ENCODE data around the gene MAST2.
"Not testable (repeated sequence)": the region's sequence is repeated elsewhere in the genome, so short reads cannot be mapped to it uniquely, and the experiment has no call there.

Gene MAST2

GRCh38 chr1:45814776-45815175 is 11.4 kb downstream of the MAST2 start:
- DNase-seq (ENCODE audit: low read depth in 3 of 3): no peak

- no peak for DNase-seq (ENCODE audit: low read depth in 3 of 3)
These were observed 12.5 kb downstream of the MAST2 start for GRCh38 chr1:45815667-45816458.

- DNase-seq (ENCODE audit: low read depth in 3 of 3): no peak
These were observed 16.8 kb downstream of the MAST2 start for GRCh38 chr1:45820173-45820572.

DNA sequence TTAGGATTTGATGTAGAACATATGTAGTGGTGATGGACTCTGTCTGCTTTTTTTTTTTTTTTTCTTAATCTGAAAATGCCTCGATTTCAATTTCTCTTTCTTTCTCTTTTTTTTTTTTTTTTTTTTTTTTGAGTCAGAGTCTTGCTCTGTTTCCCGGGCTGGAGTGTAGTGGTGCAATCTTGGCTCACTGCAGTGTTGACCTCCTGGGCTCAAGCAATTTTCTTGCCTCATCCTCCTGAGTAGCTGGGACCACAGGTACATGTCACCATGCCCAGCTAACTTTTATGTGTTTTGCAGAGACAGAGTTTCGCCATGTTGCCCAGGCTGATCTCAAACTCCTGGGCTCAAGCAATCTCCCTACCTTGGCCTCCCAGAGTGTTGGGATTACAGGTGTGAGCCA is 17.4 kb downstream of the MAST2 start:
- no peak for DNase-seq (ENCODE audit: low read depth in 3 of 3)

DNA sequence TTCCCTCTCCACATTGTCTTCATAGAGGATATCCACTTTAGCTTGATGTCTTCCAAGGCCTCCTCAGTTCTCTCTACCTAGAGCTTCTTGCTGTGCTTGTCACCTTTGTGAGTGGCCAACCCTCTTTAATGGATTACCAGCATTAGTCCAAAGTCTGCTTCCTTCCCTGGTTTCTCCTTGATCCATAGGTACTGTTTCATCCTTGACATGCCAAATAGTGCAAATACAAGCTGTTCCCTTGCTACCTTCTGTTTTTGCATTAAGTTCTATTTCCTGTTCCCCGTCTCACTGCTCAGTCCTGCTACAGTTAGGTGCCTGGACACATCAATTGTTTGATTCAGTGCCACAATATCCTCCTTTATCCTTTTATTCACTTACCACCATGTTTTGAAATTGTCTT is 19.2 kb downstream of the MAST2 start:
- no peak for DNase-seq (ENCODE audit: low read depth in 3 of 3)

- no peak for DNase-seq (ENCODE audit: low read depth in 3 of 3)
These were observed 21.2 kb downstream of the MAST2 start for GRCh38 chr1:45824607-45825006.

DNA sequence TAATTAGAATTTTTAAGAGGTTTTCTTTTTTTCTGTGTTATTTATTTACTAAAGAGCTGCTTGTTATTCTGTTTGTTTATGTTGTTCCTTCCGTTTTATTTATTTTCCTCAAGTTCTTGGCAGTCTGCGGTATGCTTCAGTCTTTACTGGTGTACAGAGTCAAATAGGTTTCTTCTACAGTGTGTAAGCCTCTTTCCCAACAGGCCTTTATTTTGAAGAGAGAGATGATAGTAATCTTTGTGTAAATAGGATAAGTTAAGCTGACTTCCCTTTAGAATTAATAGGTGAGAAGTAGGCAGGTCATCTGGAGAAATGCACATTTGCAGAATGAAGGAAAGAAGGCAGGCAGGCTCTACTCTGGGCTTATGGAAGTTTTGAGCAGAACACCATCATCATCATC is 23.8 kb downstream of the MAST2 start:
- no peak for DNase-seq (ENCODE audit: low read depth in 3 of 3)

DNA sequence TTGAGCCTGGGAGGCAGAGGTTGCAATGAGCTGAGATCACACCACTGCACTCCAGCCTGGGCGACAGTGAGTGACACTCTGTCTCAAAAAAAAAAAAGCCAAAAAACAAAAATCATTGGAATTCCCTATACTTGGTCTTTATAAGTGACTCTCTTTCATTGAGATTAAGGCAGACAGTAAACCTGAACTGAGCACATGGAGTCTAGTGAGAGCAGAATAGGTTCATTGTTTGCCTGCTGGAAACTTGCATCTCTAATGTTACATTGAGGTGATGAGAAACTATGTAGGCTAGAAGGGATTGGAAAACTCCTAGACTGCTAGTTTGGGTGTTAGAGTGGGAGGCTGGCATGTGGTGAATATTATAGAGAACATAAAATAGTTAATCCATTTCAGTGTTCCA is 25.4 kb downstream of the MAST2 start:
- DNase-seq (ENCODE audit: low read depth in 3 of 3): no peak

GRCh38 chr1:45833361-45833760 is 29.9 kb downstream of the MAST2 start:
- DNase-seq (ENCODE audit: low read depth in 3 of 3): no peak

- no peak for DNase-seq (ENCODE audit: low read depth in 3 of 3)
These were observed 31.3 kb downstream of the MAST2 start for GRCh38 chr1:45834689-45835088.

- no peak for DNase-seq (ENCODE audit: low read depth in 3 of 3)
These were observed 33.0 kb downstream of the MAST2 start for GRCh38 chr1:45836451-45836850.

DNA sequence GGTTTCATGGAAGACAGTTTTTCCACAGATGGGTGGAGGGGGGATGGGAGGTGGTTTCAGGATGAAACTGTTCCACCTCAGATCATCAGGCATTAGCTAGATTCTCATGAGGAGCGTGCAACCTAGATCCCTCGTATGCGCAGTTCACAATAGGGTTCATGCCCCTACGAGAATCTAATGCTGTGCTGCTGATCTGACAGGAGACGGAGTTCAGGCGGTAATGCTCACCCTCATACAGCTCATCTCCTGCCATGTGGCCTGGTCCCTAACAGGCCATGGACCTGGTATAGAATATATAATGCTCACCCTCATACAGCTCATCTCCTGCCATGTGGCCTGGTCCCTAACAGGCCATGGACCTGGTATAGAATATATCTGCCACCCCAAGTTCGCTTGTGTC is 33.4 kb downstream of the MAST2 start:
- DNase-seq (ENCODE audit: low read depth in 3 of 3): not testable (repeated sequence)

- not testable (repeated sequence) for DNase-seq (ENCODE audit: low read depth in 3 of 3)
These were observed 34.9 kb downstream of the MAST2 start for GRCh38 chr1:45838322-45838721.

DNA sequence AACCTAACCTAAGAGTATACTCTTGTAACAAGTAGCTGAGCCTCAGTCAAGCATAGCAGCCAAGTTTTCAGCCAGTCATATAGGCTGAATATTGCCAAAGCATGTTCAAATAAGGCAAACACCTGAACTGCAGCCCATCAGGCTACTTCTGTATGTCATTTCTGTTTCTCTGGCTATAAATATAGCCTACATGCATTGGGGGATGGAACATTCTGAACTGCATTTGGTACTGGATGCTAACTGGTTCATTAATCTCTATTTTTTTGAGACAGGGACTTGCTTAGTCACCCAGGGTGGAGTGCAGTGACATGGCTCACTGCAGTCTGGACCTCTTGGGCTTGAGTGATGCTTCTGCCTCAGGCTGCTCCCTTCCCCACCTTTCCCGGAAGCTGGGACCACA is 37.3 kb downstream of the MAST2 start:
- DNase-seq (ENCODE audit: low read depth in 3 of 3): no peak

- DNase-seq (ENCODE audit: low read depth in 3 of 3): no peak
These were observed 39.4 kb downstream of the MAST2 start for GRCh38 chr1:45842786-45843185.

DNA sequence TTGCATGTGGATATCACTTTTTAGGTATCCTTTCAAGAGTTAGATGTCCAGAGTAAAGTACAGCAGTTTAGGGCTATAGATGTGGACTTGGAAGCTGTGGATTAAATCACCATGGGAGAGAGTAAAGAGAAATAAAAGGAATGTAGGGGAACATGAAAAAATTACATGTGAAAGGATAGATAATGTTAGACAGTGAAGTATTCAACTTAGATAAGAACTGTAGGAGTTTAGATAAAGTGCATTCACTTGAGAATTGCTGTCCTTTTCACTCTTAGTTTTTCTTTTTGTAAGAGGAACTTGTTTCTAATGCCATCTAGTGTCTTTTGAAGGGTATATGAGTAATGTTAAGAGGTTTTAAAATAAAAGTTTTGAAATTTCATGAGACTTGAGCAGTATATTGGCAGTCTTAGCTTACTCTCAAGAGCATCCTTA is 40.1 kb downstream of the MAST2 start:
- no peak for DNase-seq (ENCODE audit: low read depth in 3 of 3)

GRCh38 chr1:45844000-45844399 is 40.6 kb downstream of the MAST2 start:
- DNase-seq (ENCODE audit: low read depth in 3 of 3): not testable (repeated sequence)

- DNase-seq (ENCODE audit: low read depth in 3 of 3): no peak
These were observed 43.5 kb downstream of the MAST2 start for GRCh38 chr1:45846931-45847330.

GRCh38 chr1:45848097-45848496 is 44.7 kb downstream of the MAST2 start:
- DNase-seq (ENCODE audit: low read depth in 3 of 3): no peak

DNA sequence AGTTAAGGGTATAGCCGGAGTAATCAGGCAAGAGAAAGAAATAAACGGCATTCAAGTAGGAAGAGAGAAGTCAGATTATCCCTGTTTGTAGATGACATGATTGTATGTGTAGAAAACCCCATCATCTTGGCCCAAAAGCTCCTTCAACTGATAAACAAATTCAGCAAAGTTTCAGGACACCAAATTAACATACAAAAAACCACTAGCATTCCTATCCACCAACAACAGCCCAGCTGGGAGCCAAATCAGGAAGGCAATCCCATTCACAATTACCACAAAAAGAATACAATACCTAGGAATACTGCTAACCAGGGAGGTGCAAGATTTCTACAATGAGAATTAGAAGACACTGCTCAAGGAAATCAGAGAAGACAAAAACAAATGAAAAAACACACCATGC is 45.3 kb downstream of the MAST2 start:
- no peak for DNase-seq (ENCODE audit: low read depth in 3 of 3)

GRCh38 chr1:45850017-45850416 is 46.6 kb downstream of the MAST2 start:
- DNase-seq (ENCODE audit: low read depth in 3 of 3): no peak

- no peak for DNase-seq (ENCODE audit: low read depth in 3 of 3)
These were observed 51.3 kb downstream of the MAST2 start for GRCh38 chr1:45854724-45855123.

GRCh38 chr1:45857101-45857700 is 53.8 kb downstream of the MAST2 start:
- no peak for DNase-seq (ENCODE audit: low read depth in 3 of 3)
